ENCODE results near the gene ALS2CL. TPM values are rescaled to one million over a fixed set of nuclear protein-coding genes. Genes with fewer than 3 reads are reported as not detected.

ALS2CL gene
- total RNA-seq, 4 donors from 2014 or later = 129 to 260 (median 172) TPM

DNA sequence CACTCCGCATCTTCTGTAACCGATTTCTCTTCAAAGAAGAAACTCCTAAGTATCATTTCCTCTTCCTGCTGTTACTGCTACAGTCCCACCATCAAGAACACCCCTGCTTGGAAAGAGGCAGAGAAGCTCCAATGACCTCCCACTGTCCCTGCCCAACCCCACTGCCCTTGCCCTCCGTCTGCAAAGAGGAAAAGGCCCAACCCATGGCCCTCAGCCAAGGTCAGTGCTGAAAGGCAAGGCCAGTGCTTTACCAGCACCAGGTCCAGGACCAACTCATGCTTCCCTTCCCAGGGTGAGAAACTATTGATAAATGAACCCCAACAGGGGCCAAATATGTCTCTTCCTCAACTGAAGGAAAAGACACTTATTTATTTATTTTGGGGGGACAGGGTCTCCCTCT, 58.6 kb downstream of the ALS2CL start:
- no peak for TF ChIP-seq EP300 (IDR thresholded peaks at IDR 0.05)
- TF ChIP-seq POLR2A (IDR thresholded peaks at IDR 0.05) = no peak
- no peak for TF ChIP-seq POLR2AphosphoS5 (IDR thresholded peaks at IDR 0.05)
- TF ChIP-seq, protein P1, sequence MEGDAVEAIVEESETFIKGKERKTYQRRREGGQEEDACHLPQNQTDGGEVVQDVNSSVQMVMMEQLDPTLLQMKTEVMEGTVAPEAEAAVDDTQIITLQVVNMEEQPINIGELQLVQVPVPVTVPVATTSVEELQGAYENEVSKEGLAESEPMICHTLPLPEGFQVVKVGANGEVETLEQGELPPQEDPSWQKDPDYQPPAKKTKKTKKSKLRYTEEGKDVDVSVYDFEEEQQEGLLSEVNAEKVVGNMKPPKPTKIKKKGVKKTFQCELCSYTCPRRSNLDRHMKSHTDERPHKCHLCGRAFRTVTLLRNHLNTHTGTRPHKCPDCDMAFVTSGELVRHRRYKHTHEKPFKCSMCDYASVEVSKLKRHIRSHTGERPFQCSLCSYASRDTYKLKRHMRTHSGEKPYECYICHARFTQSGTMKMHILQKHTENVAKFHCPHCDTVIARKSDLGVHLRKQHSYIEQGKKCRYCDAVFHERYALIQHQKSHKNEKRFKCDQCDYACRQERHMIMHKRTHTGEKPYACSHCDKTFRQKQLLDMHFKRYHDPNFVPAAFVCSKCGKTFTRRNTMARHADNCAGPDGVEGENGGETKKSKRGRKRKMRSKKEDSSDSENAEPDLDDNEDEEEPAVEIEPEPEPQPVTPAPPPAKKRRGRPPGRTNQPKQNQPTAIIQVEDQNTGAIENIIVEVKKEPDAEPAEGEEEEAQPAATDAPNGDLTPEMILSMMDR (IDR thresholded peaks at IDR 0.05) = no peak
- no peak for DNase-seq (ENCODE audit: low spot score in 2 of 2)
- H3K9me3 ChIP-seq = no peaks in the 10 kb centered on the region
- peaks cover 9% of the 10 kb centered on the region for H3K4me1 ChIP-seq
- 54% methylated on average over 3 of the region's 3 CpGs for WGBS
- H3K27ac ChIP-seq = no peak overlapping the region
- H3K27me3 ChIP-seq = no peaks in the 10 kb centered on the region
- H3K4me3 ChIP-seq = no peak overlapping the region
- no peaks in the 10 kb centered on the region for H3K36me3 ChIP-seq

DNA sequence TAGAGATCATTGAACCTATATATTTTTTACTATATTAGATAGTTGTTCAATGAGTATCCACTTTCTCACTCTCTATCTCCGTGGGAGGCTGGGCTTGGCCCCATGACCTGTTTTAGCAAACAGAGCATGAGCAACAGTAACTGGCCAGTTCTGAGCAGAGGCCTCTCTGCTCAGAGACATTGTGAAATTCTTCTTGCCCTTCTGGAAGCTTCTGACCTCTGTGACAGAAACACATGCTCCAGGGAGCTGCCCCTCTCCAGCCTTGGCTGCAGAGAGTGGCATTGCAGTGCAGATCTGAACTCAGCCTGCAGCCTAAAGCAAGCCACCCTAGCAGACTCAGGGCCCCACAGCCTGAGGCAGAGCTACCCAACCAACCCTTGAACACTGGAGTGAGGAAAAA, 60.7 kb downstream of the ALS2CL start:
- H3K36me3 ChIP-seq = no peaks in the 10 kb centered on the region
- no peaks in the 10 kb centered on the region for H3K9me3 ChIP-seq
- DNase-seq (ENCODE audit: low spot score in 2 of 2) = no peak
- H3K4me3 ChIP-seq = no peak overlapping the region
- H3K27ac ChIP-seq = no peak overlapping the region
- TF ChIP-seq POLR2A (IDR thresholded peaks at IDR 0.05) = no peak
- no peak for TF ChIP-seq EP300 (IDR thresholded peaks at IDR 0.05)
- TF ChIP-seq POLR2AphosphoS5 (IDR thresholded peaks at IDR 0.05) = no peak
- TF ChIP-seq, protein P1 (IDR thresholded peaks at IDR 0.05) = no peak
- H3K4me1 ChIP-seq = peaks cover 26% of the 10 kb centered on the region
- H3K27me3 ChIP-seq = no peaks in the 10 kb centered on the region
- 82% methylated on average over 1 of the region's 1 CpG for WGBS

DNA sequence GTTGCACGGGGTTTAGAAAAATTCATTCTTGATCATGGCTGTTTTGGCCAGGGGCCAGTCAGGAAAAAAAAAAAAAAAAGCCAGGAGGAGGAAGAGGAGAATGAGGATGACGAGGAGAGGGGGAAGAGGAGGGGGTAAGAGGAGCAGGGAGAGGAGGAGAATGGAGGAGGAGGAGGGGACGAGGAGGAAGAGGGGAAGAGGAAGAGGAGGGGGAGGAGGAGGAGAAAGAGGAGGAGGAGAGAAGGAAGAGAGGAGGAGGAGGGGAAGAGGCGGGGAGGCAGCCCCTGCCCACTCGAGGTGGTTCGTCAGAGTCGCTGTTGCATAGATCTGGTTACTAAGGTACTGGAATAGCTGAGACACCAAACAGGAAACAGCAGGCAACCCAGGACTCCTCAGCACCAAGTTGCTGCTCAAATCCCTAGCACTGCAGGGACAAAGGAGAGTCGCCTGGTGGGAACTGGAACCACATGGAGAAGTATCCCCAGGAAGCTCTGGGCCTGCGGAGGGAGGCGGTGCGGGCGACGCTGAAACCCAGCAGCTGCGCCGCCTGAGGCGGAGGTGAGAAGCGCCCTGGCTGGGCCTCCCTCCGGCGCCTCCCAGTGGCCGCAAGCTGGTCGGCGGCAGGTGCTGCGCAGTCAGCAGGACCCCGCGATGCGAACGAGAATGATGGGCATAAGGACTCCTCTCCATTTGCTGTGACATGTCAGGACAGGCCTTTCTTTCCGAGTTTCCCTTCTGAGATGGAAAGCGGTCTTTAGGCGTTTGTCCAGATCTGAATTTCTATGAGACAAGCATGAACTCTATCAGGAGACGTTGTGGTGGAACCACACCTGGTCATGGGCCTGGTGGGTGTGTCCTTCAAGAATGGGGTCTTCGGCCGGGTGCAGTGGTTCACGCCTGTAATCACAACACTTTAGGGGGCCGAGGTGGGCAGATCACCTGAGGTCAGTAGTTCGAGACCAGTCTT, 63.6 kb downstream of the ALS2CL start:
- H3K9me3 ChIP-seq = no peaks in the 10 kb centered on the region
- WGBS = 16% methylated on average over 22 of the region's 36 CpGs
- no peaks in the 10 kb centered on the region for H3K36me3 ChIP-seq
- peaks cover 26% of the 10 kb centered on the region for H3K4me1 ChIP-seq
- TF ChIP-seq POLR2AphosphoS5 (IDR thresholded peaks at IDR 0.05) = peak in 1 of 3 donors; percentile 33
- TF ChIP-seq EP300 (IDR thresholded peaks at IDR 0.05) = no peak
- TF ChIP-seq, protein P1 (IDR thresholded peaks at IDR 0.05) = peak; percentile 93 to 96
- TF ChIP-seq POLR2A (IDR thresholded peaks at IDR 0.05) = no peak
- DNase-seq (ENCODE audit: low spot score in 2 of 2) = peak; percentile 86 to 88
- no peaks in the 10 kb centered on the region for H3K27me3 ChIP-seq
- peak overlapping the region; percentile 27 for H3K4me3 ChIP-seq
- H3K27ac ChIP-seq = peak overlapping the region; percentile 68

DNA sequence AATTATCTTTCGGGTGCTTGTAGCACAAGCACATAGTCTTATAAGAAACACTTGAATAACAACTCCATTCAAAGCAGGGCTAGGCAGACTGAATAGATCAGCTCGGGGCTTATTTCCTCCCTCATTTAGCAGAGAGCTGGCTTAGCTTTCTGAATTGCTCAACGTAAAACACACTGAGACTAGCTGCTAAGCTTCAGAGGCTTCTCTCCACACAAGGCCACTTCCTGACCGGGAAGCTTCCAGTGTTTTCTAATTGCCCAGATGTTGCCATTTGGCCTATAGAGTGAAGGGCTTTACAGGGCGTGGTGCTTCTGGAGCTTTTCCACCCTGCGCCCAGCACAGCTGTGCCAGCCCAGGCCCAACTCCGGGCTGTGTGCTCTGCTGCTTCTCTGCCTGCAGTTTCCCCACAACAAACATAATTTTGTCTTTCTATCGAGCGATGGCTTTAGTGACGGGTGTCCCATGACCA, 64.5 kb downstream of the ALS2CL start:
- Histone ChIP-seq H3K9me3 (no peaks in the 10 kb centered on the region), H3K4me3 (no peak overlapping the region), H3K27me3 (no peaks in the 10 kb centered on the region), H3K36me3 (no peaks in the 10 kb centered on the region), H3K4me1 (peaks cover 26% of the 10 kb centered on the region), H3K27ac (peak overlapping the region; percentile 68)
- WGBS = 19% methylated on average over 10 of the region's 10 CpGs
- TF ChIP-seq EP300 (IDR thresholded peaks at IDR 0.05) = no peak
- DNase-seq (ENCODE audit: low spot score in 2 of 2) = no peak

DNA sequence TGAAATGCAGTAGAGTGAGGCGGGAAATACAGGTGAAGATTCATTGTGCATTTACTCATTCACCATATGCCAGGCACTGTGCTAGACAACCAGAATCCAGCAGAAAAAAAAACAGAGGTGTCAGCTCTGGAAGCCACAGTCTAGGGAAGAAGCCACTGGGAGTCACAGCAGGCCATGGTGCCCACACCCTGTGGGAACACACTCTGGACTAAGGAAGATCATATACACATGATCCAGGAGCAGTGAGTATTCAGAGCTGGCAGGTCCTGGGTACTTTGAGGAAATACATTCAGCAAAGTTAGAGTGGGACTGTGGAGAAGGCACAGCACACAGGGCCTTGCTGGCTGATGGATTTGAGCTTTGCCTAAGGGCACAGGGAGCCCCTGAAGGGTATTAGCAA, 66.4 kb downstream of the ALS2CL start:
- no peak overlapping the region for H3K4me3 ChIP-seq
- WGBS = 80% methylated on average over 1 of the region's 1 CpG
- DNase-seq (ENCODE audit: low spot score in 2 of 2) = no peak

More for the DNA sequence above, 66.4 kb downstream of the ALS2CL start:
- Histone ChIP-seq H3K27me3 (no peaks in the 10 kb centered on the region), H3K36me3 (no peaks in the 10 kb centered on the region), H3K27ac (no peak overlapping the region), H3K9me3 (no peaks in the 10 kb centered on the region), H3K4me1 (peaks cover 26% of the 10 kb centered on the region)
- TF ChIP-seq, protein P1 (IDR thresholded peaks at IDR 0.05) = no peak
- TF ChIP-seq EP300 (IDR thresholded peaks at IDR 0.05) (no peak), POLR2AphosphoS5 (IDR thresholded peaks at IDR 0.05) (no peak), POLR2A (IDR thresholded peaks at IDR 0.05) (no peak)
